Right kidney (tissue), 1 donor: ENCODE data around the gene FLNC.

Experiments used
- DNase-seq: peaks from one replicate; pipeline ENCODE4 v3.0.0-alpha.2; 2016

The FLNC gene

DNA sequence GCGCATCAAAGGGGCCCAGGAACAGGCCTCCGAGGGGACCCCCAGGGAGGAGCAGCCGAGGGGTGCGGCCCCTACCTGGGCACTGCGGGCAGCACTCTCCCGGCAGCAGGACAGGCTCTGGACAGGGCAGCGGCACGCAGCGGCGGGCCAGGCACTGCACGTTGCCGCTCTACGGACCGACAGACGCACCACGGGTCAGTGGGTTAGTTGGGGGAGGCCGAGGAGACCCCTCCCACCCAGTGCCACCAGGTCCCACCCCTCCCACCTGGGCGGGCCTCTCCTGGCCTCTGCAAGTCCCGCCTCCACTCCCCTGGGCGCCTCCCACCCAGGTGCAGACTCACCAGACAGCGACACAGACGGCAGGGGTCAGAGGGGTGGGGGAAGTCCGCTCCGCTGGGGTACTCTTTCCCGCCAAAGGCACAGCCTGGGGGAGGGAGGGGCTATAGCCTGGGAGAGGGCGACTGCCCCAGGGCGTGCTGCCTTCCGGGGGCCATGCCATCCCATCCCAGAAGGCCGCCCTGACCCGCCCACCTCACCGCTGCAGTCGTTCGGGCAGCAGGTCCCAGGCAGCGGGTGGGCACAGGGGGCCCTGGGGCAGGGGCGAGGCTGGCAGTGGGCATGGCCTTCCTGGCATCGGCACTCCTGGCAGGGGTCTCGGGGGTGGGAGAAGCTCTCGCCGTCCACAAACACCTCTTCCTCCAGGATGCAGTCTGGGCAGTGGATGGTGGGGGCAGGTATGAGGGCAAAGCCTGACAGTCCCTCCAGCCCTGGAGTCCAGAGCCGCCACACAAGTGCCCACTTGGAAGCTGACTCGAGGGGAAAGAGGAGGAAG lies 61.1 kb downstream of the FLNC start:
- DNase-seq, result no peak

DNA sequence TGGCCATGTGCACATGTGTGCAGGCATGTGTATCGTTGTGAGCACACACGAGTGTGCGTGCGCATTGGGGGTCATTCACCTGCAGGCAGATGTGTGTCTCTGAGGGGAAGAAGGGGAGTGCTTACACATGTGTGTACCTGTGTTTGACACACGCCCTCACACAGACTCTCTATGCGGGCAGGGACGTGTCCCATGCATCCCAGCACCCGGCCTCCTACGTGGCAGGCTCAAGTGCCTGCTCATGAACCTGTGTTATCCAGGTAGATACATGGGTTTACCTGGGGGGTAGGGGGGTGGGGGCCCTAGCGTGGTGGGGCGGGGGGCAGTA lies 61.7 kb downstream of the FLNC start:
- no peak for DNase-seq

DNA sequence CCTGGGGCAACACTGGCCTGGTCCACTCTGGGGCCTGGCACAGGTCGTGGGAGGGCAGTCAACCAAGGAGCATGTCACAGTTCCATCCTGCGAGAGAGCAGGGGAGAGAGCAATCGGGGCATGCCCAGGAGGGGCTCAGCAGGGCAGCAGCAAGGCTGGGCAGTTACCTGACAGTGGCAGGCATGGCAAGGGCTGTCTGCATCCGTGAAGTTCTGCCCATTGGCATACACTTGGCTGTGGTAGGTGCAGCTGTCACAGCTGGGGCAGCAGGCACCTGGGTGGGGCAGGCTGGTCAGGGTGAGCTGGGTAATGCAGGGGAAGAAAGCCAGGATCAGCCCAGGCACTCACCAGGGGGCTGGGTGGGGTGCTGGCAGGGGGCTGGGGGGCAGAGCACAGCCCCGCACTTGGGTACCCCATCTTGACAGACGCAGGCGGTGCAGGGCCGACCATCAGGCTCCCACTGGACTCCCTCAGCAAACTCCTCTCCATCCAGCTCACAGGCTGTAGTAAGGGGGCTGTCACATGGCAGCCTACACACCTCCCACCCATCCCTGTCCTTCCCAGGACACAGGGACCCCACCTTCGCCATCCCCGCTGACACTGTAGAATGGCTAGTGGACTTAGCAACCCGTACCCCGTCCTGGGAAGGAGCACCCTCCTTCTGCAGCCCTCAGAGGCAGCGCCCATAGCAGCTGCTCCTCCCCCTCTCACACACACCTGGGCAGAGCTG lies 62.5 kb downstream of the FLNC start:
- DNase-seq, result no peak

DNA sequence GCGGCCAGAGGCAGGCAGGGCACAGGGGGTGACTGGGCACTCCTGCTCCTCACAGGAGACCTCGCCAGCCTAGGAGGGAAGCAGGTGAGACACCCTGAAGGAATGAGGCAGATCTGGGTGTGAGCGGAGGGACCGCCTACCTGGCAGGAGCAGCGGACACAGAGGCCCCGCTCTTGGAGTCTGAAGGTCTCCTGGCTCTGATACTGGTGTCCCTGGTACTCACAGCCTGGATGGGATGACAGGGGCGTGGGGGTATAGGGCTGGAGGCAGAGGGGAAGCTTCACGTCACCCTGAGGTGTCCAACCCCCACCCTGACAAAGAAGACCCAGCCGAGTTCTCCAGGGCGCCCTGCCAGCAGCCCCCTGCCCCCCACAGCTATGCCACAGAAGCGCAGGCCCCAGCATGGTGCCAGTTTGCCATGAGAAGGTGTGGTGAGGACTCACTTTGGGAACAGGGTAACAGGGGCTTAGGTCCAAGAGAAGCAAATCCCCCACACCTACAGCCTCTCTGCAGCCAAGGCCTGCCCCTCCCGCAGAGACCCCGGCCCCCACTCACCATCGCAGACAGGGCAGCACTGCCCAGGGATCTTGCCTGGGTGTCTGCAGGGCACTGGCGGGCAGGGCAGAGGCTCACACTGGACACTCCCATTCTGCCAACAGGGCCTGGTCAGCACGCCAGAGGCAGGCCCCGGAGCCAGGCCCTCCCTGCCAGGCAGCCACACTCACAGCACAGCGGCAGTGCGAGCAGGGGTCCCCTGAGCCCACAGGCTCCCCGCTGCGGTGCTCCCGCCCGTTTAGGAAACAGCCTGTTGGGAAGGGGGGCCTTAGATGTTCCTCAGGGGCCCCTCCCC lies 63.3 kb downstream of the FLNC start:
- DNase-seq, result no peak

DNA sequence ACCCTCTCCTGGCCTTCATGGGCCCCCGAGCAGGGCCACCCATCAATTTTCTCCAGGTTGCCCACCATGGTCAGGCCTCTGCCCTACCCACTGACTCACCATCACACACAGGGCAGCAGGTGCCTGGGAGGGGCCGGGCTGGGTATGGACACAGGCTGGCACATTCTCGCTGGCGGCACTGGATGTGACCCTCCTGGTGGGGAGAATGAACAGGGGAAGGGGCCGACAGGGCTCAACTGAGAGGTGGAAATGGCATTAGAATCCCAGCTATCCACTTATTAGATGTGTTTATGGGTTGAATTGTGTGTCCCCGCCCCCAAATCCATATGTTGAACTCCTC lies 63.9 kb downstream of the FLNC start:
- no peak for DNase-seq

DNA sequence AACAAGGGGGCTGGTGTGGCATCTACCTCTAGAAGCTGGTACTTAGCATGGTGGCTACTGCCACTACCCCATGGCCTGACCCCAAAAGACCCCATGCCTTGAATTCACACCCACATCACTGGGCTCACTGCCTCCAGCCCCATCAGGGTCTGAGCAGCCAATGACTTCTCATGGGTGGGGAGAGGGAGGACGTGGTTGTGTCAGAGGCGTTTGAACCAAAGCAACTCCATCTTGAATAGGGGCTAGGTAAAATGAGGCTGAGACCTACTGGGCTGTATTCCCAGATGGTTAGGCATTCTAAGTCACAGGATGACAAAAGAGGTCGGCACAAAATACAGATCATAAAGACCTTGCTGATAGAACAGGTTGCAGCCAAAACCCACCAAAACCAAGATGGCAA lies 65.1 kb downstream of the FLNC start:
- no peak for DNase-seq

DNA sequence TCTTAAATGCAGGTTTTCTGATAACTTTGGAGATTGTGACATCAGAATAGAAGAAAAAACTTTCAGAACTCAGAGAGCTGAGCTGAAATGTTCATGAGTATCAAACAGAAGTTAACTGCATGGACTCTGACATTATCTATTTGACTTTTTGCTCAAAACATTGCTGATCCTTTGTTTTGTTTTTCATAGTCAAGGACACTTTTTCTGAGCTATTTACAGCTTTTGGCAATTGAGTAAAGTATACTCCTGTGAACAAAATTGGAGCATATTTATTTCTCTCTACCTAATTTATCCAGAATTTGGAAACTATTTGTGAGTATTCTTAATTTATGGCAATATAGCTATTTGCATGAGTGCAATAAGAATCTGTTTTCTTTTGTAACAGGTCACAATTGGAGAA lies 69.2 kb downstream of the FLNC start:
- DNase-seq, result no peak

DNA sequence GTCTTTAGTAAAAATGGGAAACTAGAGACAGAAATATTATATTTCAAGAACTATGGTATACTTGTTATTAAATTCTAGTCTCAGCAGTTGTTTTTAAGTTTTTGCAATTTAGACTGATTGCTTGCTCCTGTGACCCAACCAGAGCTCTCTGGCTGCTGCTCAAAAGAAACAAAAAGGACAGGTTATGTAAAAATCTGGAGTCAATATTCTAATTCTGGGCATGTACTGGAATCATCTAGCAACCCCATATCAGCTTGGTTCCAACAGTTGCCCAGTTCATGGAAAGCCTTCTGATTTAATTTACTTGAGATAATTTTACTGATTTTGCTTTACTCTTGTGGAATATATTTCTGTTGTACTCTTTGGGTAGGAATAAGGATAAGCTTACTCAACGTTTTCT lies 70.0 kb downstream of the FLNC start:
- DNase-seq, result no peak

DNA sequence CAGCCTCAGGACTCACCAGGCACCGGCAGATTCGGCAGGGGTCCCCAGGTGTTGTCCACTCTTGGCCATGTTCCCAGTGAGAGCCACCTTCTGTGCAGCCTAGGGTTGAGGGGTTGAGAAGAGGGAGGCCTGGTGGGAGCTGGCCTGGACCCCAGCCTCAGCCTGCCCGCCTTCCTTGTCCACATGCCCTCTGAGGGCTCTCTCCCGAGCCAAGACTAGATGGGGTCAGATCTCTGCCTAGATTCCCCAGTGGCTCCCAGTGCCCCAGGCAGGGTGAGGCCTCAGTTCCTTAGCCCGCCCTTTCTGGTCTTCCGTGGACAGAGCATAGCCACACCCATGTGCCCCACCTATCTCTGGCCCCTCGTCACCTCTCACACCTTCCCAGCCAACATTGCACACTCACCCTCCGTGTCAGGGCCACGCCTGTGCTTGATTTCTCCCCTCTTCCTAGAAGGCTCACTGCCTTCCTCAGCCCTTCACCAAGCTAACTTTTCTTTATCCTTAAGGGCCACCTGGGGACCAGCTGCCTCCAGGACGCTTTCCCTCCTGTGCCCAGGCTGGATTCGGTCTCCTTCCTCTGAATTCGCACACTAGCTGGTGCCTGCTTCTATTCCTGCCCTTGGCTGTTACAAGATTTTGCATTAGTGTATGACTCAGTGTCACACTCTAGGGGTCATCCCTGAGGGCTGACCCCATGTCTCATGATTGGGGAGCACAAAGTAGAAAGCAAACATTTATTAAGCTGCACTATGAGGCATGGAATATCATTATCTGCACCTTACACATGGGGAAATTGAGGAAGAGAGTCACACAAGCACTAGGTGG lies 72.8 kb downstream of the FLNC start:
- DNase-seq, result no peak

DNA sequence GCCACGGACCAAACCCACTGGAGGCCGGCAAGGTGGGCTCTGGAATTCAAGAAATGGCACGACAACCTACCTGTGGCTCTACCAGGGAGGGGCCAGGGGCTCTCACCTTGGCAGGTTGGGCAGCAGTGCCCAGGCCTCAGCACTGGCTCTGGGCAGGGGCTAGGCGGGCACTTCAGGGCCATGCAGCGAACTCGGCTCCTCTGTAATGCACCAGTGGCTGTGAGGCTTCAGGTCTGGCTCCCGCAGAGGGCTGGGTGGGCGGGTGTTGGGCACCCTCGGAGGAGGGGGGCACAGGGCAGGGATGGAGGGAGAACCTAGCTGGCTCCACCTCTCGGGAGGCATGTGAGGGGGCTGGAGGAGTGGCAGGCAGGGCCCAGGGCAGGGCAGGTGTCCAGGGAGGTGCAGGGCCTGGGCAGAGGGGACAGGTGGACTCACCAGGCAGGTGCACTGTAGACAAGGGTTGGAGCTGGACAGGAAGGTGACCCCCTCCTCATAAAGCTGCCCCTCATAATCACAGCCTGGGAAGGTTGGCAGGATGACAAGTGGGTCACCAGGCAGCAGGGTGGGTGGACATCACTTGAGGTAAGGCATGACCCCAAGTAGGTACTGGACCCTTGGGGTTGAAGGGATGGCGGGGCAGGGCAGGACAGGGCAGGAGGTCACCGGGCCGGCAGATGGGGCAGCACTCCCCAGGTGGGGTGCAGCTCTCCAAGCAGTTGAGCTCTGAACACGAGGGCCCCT lies 73.6 kb downstream of the FLNC start:
- no peak for DNase-seq

DNA sequence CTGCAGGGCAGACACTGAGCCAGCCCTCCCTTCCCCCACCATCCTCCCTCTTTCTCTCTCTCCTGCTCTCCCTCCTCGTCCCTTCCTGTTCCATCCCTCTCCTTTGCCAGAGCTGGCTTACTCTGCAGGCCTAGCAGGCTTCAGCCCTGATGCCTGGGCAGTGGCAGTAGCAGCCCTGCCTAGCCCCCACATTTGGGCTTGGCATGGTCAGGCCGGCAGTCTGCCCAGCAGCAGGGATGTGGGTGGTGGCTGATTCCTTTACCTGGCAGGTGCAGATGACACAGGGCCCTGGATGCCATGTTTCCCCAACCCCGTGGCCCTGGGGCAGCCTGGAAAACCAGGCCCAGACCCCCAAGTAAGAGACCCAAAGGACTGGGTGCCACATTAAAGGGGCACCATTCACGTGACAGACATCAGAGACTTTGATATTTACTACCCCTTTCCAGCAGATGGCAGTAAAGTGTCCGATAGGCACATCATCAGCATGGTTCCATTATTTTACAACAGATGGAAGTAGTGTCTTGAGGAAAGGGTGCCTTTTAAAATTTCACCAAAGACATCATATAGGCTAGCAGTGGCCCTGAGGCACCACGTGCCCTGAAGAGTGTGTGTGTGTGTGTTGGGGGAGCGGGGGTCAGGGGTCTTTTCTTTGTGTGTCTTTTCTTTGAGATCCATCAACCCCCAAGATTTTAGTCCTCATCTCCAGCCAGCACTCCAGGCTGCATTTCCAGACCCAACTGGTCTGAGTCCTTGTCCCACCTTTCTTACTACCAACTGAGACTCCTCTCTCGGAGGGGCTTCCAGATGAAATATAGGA lies 74.4 kb downstream of the FLNC start:
- DNase-seq, result no peak

DNA sequence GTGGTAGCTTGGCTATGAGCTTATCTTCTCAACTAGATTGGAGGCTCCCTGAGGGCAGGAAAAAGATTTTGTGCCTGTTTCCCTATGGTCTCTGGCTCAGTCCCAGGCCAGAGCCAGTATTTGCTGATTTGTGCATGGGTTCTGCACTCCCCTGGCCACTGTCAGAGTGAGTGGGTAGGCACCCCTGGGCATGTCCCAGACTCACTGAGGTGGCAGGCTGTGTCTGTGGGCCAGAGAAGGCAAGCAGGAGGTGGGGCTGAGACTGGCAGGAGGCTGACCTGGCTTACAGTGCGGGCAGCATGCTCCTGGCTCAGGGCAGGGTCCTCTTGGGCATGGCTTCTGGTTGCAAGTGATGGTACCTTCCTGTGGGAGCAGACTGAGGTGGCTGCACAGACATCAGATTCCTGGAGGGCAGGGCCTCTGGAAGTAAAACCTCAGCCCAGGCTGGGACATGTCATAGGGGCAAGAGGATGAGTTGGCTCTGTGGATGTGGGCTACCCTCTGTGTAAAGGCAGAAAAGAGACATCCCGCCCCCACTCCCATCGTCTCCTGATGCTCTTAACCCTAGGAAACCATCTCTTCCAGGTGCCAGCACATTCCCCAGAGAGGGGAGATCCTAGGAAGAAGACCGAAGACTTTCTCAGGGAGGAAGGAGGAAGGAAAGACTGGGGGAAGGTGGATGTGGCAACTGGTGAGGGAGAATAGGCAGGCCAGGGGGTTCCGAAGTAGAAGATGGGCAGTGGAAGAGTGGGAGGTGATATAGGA lies 76.0 kb downstream of the FLNC start:
- DNase-seq, result no peak

DNA sequence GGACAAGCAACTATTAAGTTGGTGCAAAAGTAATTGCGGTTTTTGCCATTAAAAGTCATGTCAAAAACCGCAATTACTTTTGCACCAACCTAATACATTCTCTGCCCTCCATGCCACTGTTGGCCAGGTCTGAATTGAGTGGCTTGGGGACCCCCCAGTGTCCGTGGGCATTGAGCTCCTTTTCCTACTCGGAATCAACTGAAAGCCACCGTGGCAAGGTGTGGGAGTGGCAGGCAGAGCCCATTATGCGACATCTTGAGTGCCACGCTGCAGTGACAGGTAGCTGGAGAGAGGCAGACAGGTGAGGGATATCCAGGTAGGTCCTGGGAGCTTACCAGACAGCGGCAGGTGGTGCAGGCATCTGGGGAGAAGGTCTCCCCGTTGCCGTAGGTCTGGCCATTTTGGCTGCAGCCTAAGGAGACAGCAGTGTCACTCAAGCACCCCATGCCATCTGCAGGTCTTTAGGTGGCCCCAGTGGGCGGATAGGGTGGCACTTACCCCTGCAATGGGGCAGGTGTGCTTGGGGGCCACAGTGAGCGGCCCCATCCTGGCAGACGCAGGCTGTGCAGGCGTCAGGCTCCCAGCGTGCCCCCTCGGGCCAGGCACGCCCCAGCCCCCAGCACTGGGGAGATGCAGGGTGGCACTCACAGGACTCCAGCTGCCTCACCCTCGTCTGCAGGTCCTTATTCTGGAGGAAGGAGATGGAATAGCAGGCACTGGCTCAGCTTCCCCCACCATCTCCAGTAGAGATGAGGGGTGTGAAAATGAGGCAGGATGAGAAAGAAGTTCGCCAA lies 76.8 kb downstream of the FLNC start:
- DNase-seq, result no peak
